Pulmonary artery endothelial cell (primary cell): ENCODE measurements around the gene FBLL1. TPM values are rescaled to one million over a fixed set of nuclear protein-coding genes. Genes with fewer than 3 reads are reported as not detected.
"Not testable (repeated sequence)": the region's sequence is repeated elsewhere in the genome, so short reads cannot be mapped to it uniquely, and the experiment has no call there.

Experiments
- DNase-seq: peaks from one replicate; pipeline ENCODE4 v3.0.0-alpha.2; 2011; ENCODE audit warnings: low read depth, low spot score
- total RNA-seq: library from RNA; depleted of rRNA; stranded (reverse); fragments of >200 nt; gene quantifications from 2 replicates; pipeline ENCODE4 v1.2.3, GENCODE V29; 2014

Gene FBLL1
- total RNA-seq, 1 donor from 2014 or later, result 0.86 TPM

DNA sequence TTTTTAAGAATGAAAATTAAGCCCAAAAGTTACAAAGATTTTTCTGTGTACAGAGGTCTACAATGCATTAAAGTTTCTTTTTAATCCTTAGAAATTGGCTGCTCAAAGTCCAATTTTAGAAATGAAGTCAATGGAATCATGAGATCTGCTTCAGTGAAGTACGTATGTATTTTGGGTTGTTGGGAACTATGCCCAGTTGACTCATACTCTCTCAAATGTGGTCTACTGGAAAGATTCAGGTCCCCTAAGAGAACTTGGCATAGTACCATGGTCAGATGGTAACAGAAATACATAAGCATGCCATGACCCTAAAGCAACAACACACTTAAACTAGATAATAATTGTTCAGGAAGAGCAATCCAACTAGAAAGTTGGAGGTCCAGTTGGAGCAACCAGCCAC, 23.0 kb downstream of the FBLL1 start:
- no peak for DNase-seq

DNA sequence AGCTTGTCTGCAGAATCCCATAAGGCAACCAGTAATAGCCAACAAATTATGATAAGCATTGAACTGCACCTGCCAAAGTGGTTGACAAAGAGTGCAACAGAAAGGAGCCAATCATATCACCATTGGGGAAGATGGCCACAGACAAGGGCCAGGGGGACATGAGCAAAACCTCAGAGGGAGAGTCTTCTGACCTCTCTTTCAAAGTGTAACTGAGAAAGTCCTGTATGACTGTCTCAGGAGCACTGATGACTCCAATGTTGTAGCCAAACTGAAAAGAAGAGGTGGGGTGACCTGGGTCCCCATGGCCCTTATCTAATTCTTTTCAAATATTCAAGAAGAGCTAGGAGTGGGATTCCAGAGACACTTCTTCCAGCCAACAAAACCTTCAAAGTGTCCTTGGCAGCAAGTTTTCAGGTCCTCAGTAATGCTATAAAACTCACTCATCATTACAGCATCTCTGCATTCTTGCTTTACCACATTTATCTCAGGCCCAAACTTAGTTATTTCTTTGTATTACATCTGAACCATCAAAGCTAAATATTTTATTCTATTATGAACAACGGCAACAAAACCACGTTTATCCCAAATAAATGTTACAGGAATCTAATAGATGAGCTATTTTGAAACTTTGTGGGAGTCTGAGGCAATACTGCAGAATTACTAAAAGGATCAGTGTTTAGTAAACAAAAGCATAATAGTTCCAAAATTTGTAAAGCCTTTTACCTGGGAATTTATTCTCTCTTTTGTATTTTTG, 24.4 kb downstream of the FBLL1 start:
- no peak for DNase-seq

DNA sequence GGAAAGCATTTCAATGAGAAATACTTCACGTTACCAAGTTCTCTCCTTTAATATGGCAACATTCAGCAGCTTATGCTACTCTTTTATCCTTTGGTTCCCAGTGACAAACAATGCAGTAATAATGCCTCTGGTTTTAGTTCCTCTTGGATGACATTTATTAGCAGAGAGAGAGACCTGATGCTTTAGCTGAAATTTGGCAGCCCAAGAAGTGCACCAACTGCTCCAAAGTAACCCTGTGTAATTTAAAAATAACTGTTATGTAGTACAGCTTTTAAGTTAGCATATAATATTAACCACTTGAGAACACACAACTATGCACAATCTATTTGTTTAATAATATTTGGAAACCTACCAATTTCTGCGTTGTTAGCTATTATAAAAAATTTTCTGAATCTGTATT, 28.3 kb downstream of the FBLL1 start:
- DNase-seq, result no peak

DNA sequence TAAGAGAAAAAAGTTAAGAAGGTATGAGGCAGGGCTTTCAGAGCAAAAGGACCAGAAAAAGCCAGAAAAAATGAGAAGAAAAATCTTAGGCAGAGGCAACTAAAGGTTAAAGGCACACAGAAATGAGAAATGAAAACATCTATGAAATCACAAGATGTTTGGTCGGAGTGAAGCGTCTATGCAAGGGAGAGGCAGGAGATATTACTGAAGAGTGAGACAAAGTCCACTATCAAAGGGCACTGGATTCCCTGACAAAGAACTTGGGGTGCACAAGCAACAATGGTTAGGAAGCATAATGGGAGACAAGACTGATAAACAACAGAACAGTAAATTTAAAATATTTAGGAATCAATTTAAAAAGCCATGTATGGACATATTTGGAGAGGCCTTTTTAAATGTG, 33.2 kb downstream of the FBLL1 start:
- DNase-seq, result no peak

DNA sequence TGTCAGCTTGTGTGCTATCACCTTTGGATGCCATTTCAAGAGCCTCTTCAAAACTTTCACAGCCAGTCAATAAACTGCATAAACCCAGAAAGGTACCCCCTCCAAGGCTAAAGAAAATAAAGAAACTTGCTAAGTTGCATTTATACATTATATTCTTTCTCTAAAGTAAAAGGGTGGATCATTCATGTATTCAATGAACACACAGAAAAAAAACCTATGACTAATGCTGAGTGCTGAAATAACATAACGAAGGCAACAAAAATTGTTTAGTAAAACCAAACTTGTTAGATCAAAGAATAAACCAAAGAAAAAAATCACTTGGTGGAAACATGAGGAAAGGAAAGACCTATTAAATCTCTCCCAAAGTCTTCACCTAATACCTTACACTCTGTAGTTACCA, 34.9 kb downstream of the FBLL1 start:
- no peak for DNase-seq

DNA sequence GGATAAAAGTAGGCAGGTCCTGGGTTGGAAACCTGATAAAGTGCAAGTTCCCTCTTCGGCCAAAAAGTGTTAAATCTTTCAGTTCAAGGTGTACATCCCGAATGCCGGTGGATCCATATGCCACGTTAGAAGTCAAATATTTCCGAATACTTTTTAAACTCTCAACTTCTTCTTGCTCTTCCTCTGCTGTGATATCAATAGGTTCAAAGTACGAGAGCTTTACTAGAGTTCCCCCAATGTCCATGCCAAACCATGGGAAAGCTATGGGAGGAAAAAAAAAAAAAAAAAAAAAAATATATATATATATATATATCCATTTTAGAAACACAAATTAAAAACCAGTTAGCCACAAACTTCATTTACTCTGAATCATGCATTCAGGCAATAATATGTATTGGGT, 39.6 kb downstream of the FBLL1 start:
- DNase-seq, result no peak

DNA sequence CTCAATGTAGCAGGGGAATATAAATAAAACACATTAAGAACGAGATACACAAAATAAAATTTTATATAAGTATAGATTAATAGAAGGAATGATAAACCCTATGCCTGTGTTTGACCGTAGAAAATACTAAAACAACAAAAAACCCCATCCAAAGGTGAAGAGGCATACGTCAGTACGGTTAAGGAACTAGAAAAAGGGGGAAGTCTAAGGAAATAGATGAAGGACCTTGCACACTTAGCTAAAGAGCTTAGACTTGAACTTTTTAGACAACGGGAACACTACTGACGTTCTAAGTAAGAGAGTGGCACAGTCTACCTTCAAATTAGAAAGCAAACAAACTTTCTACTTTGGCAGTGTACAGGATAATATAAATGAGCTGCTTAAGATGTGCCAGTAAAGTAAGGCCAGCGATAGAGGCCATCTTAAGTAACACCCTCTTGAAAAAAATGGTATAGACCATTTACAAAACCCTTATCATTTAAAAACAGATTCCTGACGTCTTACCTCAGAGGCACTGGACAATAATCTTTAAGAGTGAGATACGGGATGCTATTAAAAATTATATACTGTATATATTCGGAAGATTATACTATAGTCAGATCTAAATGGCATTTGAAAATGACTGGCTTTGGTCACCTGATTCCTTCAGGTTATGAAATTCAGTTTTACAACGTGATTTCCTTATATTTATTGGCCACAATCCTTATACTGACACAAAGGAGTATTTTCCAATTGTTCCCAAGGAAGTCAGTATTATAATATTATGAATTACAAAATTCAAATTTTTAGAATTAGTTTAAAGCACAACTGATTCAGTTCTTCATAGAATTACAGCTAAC, 41.6 kb downstream of the FBLL1 start:
- DNase-seq, result no peak

DNA sequence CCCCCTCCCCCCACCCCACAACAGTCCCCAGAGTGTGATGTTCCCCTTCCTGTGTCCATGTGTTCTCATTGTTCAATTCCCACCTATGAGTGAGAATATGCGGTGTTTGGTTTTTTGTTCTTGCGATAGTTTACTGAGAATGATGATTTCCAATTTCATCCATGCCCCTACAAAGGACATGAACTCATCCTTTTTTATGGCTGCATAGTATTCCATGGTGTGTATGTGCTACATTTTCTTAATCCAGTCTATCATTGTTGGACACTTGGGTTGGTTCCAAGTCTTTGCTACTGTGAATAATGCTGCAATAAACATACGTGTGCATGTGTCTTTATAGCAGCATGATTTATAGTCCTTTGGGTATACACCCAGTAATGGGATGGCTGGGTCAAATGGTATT, 44.6 kb downstream of the FBLL1 start:
- DNase-seq, result not testable (repeated sequence)

DNA sequence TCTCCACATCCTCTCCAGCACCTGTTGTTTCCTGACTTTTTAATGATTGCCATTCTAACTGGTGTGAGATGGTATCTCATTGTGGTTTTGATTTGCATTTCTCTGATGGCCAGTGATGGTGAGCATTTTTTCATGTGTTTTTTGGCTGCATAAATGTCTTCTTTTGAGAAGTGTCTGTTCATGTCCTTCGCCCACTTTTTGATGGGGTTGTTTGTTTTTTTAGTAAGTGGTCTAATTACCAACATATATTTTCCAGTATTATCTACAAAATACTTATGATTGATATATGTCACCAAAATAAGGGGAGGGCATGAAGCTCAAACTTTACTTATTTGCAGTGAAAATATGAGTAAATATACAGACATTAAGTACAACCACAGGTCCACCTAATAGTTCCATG, 45.1 kb downstream of the FBLL1 start:
- not testable (repeated sequence) for DNase-seq

DNA sequence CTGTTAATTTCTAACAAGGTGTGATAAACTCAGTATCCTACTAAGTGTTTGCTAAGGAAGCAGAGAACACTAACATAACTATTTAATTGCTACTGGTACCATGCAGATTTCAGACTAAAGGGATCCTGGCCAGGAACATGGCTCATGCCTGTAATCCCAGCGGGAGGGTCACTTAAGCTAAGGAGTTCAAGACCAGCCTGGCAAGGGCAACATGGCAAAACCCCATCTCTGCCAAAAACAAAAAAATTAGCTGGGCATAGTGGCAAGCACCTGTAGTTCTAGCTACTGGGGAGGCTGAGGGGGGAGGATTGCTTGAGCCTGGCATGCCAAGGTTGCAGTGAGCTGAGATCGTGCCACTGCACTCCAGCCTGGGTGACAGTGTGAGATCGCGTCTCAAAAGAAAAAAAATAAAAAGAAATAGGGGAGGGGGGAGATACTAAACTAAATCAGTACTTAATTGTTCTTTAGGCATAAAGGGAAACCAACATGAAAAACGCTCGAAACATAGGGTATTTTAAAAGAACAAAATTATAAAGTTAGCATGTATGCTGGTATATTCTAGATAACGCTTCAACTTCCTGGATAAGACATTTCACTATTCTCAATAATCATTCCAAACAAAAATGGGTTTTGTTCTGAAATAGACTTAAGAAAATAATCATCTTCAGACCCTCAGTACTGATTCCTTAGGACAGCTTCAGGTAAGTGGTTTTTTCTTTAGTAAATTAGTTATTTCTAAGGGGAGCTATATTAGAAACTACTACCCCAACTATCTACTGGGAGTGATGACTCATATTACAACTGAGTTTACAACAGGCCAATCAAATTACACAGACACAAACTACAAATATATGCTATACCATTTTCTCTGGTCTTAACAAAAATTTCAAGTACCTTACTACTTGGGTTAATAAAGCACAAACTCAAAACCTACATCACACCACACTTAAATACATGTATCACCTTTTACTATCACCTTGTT, 46.6 kb downstream of the FBLL1 start:
- no peak for DNase-seq

DNA sequence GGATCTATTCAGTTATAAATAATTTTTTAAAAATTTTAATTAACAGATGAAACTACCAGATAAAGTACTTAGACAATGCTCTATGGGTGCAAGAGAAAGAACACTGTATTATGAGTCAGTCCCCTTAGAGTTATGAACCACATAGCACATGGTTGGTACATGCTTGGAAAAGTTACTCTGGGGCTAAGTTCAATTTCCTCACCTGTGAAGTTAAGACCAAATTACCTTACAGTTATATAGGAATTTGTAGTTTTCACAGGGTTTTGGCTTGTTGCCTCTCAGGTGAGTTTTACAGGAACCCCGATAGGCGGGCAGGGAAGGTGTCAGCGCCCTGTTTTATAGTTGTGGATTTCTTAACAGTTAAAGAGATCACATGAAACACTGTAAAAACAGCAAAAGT, 48.9 kb downstream of the FBLL1 start:
- DNase-seq, result no peak

DNA sequence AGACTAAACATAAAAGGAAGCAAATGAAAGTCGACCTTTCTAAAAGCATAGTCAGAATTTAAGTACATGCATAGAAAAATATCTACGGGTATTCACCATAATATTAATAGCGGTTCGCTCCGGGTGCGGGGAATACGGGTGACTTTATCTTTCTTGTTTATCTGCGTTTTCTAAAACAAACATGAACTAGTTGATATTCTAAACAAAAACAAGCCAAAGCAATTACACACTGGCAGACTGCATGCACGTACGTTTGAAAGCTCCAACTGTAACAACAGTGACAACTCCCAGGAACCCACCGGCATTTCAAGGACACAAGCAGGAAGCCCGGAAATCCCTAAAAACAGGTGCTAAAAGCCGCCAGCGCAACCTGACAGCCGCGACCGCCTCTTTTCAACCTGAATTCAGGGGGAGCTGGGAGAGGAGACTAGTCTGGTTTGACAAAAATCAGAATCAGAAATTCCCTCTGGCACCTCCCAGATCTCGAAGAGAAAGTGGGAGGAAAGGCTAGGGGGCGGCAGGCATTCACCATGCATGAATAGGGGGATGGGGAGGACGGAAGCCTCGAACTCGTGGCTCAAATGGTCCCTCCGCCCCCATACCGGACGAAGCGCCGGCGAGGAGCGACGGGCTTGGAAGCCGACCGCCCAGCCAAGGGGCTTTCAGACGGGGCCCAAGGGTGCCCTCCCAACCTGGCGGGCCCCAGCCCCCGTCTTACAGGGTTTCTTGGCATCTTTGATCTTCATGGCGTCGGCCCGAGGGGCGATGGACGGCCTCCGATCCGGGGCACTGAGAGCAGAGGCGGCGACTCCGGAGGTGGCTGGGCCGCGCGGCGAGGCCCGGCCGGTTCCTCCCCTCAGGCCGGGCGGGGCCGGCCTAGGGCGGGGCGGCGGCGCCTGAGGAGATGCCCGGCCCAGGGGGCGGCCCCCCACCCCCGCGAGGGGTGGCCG, 49.7 kb downstream of the FBLL1 start, which contains the start of gene PANK3:
Gene PANK3 (minus strand): TSS at position 831 of the 950 bp plus-strand sequence. CDS start 85 bp downstream, at position 746.
- DNase-seq, result peak; percentile 26

DNA sequence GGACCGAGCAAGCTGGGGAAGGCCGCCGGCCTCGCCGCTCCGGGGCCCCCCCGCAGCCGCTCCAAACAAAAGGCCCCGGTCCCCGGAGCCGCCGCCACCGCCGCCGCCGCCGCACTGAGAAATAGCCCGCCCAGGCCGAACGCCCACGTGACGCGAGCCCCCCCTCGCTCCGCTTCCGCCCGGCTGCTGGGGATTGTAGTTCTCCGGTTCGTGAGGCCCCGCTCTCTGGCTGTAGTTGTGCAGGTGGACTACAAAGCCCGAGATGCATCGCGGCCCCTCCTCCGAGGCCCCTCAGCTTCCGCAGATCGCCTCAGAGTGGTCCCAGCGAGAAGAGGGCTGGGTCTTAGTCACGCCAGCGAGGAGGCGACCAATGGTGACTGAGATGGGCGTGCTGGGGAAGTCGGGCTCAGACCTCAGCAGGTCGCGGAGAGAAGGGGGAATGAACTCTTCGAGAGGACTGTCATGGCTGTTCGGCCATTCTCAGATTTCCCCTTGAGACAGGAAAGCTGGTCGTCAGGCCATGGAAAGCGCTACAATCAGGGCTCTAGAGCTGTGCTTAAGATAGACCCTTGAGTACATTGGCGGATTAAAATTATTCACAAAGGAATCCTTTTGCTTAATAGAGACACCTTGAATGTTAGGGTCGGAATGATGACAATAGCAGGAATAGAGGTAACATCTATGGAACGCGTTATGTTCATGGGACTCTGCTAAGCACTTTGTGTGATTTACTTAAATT, 50.6 kb downstream of the FBLL1 start:
- peak; percentile 98 for DNase-seq

DNA sequence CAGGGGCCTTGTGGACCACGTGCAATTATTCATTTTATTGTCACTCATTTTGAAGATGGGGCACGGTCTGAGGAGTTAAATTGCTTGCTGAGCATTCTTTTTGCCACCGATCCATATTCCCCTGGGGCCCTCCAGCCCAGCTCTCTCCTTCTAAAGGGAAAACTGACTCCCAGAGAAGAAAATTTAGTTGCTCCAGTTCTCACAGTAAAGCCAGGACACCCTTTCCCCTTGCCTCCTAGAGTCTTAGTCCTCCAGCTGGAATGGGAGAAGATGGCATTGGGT, 51.1 kb downstream of the FBLL1 start:
- no peak for DNase-seq

Other genes starting within 250 kb of the FBLL1 start
- 0.04 and 0.33 TPM in 2 replicates for gene WWC1, start 237.7 kb upstream of the FBLL1 start, total RNA-seq
- gene RARS1, start 42.8 kb upstream of the FBLL1 start, total RNA-seq, result 137 and 148 TPM in 2 replicates
- gene PANK3, start 50.1 kb downstream of the FBLL1 start, total RNA-seq, result 41.7 and 58.4 TPM in 2 replicates